NCI-H2107 treated with DMSO at 0.1 percent for 48 hours (cell line): Measurements from ENCODE around the gene MVK.

ENCODE experiments used
- DNase-seq: peaks from one replicate; lab custom pipeline; 2025; ENCODE audit not compliant: unreplicated experiment; lab: John Stamatoyannopoulos, UW

The MVK gene

DNA sequence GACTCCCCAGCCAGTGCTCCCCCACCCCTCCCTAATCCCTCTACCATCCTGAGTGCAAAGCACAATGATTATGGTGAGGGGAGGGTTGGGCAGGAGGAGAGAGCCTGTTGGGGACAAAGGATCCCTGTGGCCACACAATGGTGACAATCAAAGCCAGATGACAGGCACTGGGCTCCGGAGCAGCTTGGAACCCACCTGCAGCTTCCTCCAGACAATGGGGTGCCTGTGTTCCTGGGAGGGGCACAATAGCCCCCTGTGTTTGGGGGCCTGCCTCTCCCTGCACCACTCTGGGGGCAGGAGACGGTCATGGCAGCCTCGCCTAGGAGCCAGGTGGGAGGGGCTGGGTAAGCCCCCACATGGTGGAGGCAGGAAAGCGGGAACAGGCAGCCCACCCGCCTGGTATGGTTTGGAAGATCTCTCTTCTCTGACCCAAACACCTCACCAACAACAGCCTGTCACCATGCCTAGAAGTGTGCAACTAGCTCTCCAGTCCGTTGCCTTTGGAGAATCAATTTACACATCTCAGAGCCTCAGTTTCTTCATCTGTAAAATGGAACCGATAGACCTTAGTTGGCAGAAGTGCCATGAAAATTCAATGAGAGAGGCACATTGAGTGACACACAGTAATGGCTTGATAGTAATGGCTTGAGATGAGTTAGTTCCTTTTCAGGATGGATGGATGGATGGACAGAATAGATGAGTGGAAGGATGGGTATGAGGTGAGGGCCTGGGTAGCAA is 53.0 kb downstream of the MVK start:
- DNase-seq = no peak

DNA sequence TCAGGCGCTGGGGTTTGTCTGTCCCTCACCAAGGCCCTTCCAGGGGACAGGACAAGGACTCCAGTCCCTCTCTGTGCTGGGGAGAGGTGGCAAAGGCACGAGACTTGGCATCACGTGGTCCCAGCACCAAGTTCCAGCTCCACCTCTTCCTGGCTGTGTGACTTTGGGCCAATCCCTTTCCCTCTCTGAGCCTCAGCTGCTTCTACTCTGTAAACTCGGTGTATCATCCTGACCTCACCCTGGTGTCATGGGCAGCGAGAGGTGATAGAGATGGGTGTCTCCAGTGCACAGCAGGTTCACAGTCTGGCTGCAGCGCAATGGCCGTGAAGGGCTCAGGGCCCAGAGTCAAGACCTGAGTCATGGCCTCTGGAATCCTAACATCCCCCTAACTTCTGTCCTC is 54.0 kb downstream of the MVK start:
- DNase-seq = no peak

DNA sequence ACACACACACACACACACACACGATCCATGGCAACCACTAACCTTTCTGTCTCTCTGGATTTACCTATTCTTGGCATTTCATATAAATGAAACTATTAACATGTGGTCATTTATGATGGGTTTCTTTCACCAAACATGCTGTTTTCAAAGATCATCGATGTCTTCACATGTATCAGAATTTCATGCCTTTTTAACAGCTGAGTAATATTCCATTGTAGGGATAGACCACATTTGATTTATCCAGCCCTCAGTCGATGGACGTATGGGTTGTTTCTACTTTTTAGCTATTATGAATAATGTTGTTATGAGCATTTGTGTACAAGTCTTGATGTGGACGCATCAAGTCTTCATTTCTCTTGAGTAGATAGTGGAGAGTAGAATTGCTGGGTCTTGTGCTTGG is 56.5 kb downstream of the MVK start:
- DNase-seq = no peak

DNA sequence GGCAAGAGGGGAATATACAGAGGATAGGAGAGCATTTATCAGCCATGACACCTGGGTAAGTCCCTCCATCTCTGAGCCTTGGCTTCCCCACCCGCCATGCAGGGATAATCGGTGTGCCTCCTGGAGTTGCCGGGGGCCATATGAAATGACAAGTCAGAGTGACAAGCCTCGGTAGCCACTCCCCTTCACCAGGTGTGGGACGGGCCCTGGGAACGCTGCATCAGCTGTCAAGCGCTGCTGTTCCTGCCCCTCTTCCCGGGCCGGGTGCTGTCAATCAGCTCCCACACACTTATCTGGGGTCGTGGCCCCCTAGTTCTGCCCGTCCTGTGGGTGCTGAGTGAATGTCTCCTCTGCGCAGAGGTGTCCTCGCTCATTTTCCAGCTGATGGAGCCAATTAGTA is 57.2 kb downstream of the MVK start:
- no peak for DNase-seq

DNA sequence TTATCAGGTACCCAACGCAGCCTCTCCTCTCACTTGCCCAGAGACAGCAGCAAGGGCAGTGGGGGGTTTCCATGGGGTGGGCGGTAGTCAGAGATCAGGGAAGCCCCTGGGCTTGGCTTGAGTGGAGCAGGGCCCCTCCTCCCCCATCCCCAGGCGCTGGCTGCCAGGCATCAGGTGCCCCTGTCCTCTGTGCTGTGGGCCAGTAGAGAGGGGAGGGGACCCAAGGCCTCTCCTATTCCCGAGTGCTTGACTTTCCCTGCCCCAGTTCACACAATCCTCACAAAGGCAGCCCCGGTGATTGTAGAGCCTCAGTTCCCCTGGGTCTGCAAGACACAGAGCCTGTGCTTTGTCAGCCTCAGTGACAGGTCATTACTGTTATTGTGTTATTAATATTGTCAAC is 57.7 kb downstream of the MVK start:
- no peak for DNase-seq

DNA sequence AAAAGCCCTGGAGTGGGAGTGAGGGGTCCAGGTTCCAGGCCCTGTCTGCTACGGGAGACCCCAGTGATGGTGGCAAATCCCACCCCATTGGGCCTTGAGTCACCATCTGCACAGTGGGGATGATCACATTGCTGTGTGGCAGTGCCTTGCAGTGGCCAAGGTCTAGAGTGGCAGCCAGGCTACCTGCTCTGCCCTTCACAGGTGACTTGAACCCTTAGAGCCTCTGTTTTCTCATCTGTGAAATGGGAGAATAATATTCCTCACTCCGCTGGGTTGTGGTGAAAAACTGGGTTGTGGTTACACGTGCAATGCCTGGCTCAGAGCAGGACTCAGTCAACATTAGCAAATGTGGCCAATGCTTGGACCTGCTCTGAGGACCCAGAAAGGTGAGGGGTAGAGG is 58.2 kb downstream of the MVK start:
- DNase-seq = no peak

DNA sequence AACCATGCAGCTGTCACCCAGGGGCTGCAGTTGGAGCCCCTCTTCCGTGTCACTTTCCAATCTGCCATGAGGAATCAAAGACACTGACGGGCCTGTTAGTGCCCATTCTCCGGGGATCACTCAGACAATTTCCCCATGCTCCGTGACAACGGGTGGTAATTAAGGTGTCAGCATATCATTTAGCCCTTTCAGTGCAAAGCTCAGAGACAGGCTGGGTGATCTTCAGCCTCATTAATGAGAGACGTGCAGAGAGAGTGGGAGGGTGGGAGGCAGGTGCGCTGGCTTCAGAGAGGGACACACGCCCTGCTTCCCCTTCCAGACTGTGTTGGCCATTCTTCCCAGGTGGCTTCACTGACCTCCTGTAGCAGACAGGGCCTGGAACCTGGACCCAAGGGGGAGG is 58.7 kb downstream of the MVK start:
- no peak for DNase-seq

DNA sequence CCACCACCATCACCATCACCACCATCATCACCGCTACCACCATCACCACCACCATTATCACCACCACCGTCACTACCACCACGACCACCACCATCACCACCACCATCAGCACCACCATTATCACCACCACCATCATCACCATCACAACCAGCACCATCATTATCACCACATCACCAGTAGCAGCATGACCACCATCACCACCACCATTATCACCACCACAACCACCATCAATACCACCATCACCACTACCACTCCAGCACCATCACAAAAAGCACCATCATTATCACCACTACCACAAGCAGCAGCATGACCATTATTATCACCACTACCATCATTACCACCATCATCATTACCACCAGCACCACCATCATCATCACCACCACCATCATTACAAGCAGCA is 62.1 kb downstream of the MVK start:
- DNase-seq = no peak

DNA sequence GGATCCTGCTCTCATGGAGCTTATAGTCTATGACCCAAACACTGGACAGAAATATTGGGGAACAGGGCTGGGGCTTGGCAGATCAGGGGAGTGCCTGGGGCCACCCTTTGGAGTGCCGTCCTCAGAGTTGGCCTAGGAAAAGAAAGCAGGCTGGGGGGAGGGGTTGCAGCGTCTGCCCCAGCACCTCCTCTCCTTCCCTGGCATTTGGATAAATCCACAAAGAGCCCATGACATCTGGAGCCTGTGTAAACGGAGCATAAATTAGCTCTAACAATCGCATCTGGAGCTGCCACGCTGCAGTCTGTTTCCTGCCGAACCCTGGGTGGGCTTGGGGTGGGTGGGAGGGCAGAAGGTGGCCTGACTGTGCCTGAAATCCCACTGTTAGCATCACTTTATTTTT is 63.8 kb downstream of the MVK start:
- no peak for DNase-seq

DNA sequence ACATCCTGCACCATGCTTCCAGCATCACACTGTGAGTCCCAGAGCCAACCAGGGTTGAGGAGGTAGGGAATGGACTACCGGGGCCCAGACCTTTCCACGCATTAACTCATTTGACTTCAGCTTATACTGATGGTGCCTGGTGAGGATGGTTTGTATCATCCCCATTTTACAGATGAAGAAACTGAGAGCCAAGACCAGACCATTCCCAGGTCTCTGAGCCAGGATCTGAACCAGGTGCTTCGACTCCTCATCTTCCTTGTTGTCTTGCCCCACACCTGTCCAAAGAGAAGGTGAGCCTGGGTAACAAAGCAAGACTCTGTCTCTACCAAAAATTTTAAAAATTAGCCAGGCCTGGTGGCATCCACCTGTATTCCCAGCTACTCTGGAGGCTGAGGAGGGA is 64.4 kb downstream of the MVK start:
- no peak for DNase-seq

DNA sequence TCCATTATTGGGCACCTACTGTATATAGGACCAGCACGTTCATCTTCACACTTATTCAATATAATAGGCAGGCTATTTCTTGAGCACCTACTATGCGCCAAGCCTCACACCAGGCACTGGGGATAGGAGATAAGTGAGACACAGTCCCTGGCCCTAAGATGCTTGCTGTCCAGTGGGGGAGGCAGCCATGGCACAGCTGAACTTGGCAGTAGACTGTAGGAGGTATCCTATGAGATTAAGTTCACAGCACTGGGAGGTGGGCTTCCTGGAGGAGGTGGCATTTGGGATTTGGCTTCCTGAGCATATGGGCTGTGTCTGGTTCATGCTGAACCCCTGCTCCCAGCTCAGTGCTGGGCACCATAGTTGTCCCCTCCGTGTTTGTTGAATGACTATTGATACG is 65.1 kb downstream of the MVK start:
- no peak for DNase-seq

DNA sequence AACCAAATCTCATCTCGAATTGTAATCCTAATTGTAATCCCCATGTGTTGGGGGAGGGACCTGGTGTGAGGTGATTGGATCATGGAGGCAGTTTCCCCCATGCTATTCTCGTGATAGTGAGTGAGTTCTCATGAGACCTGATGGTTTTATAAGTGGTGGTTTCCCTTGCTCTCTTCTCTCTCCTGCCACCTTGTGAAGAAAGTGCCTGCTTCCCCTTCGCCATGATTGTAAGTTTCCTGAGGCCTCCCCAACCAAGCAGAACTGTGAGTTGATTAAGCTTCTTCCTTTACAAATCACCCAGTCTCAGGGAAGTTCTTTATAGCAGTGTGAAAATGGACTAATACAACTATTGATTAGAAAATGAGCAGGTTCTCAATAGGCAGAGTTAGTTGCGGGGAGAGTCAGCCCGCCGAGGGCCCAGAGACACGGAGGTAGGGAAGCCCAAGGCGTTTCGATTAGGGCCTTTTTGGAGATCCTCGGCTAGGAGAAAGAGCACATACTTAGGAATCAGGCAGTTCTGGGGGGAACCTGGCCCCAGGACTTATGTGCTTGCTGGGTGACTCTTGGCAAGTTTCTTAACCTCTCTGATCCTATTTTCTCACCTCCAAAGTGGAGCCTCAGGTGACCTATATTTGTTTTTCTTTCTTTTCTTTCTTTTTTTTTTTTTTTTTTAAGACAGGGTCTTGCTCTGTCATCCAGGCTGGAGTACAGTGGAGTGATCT is 65.7 kb downstream of the MVK start:
- DNase-seq = no peak

DNA sequence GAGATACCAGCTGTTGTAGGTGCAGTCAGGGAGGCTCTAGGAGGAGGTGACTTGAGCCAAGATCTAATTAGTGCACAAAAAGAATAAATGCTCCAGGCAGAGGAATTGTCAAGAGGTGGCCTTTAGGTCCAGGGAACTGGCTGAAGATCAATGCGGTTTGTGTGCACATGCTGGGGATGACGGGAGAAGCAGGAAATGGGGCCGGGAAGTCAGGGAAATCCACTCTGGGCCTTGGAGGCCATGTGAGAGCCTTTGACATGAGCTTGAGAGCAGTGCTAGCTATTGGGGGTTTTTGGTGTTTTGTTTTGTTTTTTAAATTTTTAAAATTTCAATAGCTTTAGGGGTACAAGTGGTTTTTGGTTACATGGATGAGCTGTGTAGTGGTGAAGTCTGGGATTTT is 67.4 kb downstream of the MVK start:
- DNase-seq = no peak

DNA sequence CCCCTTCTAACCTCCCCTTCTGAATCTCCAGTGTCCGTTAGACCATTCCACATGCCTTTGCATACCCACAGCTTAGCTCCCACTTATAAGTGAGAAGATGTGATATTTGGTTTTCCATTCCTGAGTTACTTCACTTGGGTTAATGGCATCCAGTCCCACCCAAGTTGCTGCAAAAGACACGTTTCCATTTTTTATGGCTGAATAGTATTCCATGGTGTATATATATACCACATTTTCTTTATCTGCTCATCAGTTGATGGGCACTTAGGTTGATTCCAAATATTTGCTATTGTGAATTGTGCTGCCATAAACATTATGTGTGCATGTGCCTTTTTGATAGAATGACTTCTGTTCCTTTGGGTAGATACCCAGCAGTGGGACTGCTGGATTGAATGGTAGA is 67.8 kb downstream of the MVK start:
- DNase-seq = no peak

DNA sequence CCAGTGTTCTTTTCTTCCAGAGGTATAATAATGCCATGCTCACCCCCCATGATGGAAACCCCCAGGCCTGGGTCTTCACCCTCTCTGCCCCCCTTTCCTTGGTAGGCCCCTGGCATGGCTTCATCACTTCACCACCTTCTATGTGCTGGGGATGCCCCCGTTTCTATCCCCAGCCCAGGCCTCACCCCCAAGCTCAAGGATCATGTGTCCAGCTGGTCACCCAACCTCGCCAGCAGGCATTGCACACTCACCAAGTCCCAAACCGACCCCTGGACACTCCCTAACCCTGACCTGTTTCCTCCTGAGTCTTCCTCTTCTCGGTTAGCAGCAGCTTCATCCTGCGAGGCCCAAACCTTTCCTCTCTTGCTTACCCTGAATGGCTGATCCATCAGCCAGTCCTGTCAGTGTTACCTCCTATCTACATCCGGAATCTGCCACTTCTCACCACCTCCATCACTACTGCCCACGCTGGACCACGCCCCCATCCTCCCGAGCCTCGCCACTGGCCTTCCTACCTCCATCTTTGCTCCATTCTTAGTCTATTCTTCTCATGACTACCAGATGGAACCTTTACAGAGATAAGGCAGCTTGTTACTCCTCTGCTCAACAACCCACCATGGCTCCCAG is 69.0 kb downstream of the MVK start:
- no peak for DNase-seq

DNA sequence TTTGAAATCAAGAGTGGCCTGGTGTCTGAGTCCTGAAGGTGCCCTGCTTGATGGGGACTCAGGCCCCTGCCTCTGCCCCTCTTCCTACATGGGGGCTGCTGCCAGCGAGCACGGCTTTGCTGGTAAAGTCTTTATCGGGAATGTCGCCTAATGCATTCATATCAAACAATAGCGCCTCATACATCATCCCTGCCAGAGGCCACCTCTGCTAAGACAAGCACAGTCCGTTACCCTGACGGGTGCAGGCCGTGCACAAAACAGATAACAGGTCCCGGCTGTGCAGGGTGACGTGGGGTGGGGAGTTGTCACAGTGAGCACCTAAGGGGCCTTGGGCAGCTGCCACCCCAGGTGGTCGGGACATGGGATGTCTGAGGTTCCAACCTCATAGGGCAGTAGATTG is 71.6 kb downstream of the MVK start:
- no peak for DNase-seq

DNA sequence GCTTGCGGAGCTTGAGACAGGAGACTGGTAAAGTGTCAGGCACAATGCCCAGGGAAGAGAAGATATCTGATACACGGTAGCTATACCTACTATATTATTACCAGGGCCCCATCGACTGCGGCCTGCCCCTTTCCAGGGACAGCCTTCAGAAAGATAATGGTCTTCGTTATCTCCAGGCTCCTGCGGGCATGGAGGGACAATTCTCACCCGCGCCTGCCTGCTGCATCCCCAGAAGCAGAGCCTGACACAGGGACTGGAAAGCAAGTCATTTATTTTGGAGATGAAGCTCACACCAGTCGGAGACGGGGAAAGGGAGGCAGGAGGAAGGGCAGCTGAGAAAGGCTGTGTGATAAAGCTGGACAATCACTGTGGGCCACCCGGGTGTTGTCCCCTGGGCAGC is 72.1 kb downstream of the MVK start:
- DNase-seq = no peak
